HG03139 (cell line): Measurements from ENCODE around the gene CD48.

Experiments used
- ATAC-seq: cut with Tn5 transposase; IDR thresholded peaks from one replicate; pipeline ENCODE4 v1.9.1; 2021; ENCODE audit not compliant: unreplicated experiment

CD48 gene

GRCh38 chr1:160636547-160636946 lies 75.1 kb downstream of the CD48 start:
- ATAC-seq = no peak

GRCh38 chr1:160636076-160636475 lies 75.5 kb downstream of the CD48 start:
- no peak for ATAC-seq

- ATAC-seq = no peak
These were observed 76.8 kb downstream of the CD48 start for GRCh38 chr1:160634543-160635491.

GRCh38 chr1:160633330-160633903 lies 78.2 kb downstream of the CD48 start:
- no peak for ATAC-seq

GRCh38 chr1:160631983-160632625 lies 79.5 kb downstream of the CD48 start:
- ATAC-seq = no peak

- ATAC-seq = no peak
These were observed 80.8 kb downstream of the CD48 start for GRCh38 chr1:160630523-160631451.

- no peak for ATAC-seq
These were observed 82.1 kb downstream of the CD48 start for GRCh38 chr1:160629286-160630210.

- no peak for ATAC-seq
These were observed 82.8 kb downstream of the CD48 start for GRCh38 chr1:160628799-160629263.
